IPS DF 4.7 (cell line): ENCODE measurements around the gene WDR45.

Experiments used
- DNase-seq: peaks from one replicate; pipeline ENCODE4 v3.0.0-alpha.2; 2013; ENCODE audit warnings: low spot score; ENCODE audit errors: extremely low read depth

The WDR45 gene

DNA sequence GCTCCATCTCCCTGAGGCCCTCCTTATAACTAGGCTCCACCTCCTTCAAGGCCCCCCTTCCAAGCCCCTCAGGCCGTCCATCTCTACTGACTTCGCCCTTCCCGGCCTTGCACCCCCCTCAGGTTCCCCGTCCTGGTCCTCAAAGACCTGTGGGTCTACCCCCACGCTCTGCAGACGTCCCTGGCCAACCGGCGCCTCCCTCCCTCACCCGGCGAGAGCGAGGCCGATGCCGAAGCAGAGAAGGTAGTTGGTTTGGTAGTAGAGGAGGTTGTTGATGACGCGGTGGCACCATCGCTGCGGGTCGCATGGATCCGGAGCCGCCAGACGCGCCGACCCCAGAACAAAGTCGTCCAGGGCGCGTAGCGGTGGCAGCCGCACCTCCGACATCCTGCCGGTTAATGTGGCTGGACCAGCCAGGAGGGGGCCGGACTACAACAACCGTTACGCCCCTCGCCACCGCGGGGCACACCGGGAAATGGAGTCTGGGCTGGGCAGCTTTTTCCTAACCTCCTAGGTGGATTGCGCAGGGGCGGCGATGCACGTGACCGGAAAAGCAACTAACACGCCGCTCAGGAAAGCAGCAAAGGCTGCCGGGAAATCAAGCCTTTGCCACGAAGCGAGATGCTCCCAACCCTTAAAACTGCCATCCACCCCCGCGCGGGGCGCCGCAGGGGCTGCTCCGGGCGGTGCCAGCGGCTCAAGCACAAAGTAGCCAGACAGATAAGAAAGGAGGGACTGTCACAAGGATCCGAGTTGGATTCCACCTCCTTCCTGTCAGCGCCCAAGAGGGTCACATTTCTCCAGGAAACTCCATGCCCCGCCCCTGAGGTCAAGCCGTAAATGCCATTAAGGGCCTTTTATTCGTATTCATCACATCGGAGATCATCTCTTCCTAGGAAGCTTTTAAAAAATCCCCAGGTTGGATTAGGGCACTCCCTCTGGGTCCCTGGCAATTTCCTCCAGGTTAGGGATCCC lies 5.8 kb downstream of the WDR45 start, which contains the start of gene PRAF2:
Gene PRAF2 (minus strand): TSS at position 402 of the 975 bp plus-strand sequence. CDS start 15 bp downstream, at position 387.
- DNase-seq, result peak; percentile 53

DNA sequence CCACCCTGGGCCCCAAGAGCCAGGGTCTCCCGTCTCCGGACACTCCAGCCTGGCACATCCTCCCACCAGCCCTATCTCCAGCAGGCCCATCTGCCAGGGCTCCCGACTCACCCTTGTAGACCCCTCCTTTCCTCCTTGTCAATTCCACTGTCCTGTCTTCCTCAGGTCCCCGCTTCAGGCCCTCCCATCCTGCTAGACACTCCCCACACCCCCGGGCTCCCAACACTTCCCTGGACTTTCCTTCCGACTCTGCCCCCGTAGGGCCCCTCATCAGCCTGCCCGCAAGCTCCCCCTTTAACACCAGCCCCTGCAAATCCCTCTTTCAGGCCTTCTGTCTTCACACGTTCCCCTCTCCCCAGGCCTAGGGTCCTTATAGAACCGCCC lies 7.0 kb downstream of the WDR45 start:
- no peak for DNase-seq

DNA sequence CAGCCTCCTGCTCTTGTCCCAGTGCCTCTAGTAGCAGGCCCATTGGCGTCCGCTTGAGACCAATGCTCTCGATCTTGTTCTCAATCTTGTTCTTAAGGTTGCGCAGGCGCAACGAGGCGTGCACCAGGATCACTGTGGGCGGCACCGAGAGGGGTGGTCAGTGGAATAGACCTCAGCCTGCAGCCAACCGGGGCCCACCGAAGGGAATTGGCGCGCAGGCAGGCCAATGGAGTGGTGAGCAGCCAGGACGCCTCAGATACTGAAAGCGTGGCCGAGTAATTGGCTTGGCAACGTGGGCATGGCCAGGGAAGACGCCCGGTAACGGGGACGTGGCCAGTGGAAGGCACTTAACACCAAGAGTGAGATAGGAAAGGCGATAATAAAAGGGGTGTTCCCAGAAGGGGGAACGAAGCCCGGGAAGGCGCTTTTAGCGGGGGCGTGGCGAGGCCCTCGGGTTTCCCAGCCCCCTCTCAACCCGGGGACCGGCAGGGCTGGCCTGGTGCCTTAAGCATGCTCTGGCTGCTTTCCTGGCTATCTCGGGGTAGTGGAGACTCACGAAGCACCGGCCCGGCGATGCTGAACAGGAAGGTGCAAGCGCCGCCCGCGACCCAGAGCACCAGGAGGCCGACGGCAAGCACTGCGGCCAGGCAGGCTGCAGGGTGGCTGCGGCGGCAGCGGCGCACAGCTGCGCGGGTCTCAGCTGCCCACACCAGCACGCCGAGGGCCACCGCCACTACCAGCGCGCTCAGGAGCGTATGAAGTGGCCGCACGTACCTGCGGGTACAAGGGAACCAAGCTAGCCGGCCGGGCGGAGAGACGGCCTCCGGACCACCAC lies 7.6 kb downstream of the WDR45 start:
- no peak for DNase-seq

DNA sequence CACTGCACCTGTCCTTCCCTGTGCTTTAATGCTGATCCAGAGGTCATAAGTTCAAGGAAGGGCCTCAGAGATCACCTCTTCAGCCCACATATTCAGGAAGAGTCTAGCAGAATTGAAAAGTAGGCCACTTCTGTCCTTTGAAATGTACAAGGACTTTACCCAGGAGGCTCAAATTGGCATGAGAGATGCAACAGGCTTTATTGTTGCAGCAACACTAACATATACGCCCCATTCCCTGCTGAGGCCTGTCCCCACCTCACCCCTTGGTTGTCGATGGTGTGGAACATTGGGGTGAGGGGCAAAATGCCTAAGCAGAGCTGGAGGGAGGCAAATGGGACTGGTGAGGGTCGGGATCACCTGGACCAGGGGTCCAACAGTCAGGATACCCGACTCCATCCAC lies 8.7 kb downstream of the WDR45 start:
- no peak for DNase-seq

DNA sequence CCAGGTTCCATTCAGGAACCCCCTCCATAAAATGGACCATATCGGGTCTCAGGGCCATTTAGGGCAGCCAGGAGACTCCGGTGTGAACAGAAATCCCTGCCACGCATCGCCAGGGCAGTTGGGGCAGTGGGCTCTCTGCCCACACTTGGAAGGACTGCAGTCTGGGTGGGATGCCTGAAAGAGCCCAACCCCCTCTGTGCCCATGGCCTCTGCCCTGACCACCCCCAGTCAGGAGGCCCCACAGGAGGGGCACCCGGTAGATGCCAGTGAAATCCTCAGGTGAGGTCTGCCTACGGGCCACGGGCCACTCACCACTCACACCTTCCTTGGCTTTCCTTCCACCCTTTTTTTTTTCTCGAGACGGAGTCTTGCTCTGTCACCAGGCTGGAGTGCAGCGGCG lies 10.6 kb downstream of the WDR45 start:
- no peak for DNase-seq

DNA sequence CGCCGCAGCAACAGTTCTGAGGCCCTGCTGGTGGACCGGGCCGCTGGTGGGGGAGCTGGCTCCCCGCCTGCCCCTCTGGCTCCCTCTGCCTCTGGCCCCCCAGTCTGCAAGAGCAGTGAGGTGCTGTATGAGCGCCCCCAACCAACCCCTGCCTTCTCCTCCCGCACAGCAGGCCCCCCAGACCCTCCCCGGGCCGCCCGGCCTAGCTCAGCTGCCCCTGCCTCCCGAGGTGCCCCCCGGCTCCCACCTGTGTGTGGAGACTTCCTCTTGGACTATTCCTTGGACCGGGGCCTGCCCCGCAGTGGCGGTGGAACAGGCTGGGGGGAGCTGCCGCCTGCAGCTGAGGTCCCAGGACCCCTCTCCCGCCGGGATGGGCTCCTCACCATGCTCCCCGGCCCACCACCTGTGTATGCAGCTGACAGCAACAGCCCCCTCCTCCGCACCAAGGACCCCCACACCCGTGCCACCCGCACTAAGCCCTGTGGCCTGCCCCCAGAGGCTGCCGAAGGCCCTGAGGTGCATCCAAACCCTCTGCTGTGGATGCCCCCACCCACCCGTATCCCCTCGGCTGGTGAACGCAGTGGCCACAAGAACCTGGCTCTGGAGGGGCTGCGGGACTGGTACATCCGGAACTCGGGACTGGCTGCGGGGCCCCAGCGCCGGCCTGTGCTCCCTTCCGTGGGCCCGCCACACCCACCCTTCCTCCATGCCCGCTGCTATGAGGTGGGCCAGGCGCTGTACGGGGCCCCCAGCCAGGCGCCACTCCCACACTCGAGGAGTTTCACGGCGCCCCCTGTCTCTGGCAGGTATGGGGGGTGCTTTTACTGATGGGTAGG lies 12.2 kb downstream of the WDR45 start:
- no peak for DNase-seq

DNA sequence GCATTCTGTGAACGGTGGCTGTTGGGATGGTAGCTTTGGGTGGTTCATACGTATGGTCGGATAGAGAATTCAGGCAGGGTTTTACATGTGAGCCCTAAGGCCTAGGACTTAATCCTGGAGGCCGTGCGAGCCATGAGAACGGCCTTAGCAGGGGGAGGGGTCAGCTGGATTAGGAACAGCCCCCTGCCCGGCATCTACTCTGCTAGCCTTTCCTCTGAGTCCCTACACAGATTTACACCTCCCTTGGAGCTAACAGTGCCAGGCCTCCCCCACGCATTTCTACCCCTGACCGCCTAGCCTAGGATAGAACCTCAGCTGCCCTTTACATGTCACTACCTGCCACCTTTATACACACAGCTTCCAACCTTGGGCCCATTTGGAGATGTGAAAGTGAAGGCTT lies 13.0 kb downstream of the WDR45 start:
- DNase-seq, result no peak

DNA sequence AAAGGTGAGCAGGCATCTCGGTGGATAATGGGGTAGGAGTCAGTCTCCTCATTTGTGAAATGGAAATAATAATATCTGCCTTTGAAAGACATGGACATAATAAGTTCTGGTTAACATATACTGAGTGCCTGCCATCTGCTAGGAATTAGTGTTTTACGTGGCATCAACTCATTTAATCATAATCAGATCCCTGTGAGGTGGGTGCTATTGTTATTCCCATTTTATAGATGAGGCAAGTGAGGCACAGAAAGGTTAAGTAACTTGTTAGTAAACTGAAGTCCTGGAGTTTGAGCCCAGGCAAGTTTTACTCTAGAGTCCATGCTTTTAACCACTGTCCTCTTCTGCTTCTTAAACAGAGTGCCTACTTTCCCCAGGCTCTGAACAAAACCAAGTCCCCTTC lies 13.4 kb downstream of the WDR45 start:
- DNase-seq, result no peak

DNA sequence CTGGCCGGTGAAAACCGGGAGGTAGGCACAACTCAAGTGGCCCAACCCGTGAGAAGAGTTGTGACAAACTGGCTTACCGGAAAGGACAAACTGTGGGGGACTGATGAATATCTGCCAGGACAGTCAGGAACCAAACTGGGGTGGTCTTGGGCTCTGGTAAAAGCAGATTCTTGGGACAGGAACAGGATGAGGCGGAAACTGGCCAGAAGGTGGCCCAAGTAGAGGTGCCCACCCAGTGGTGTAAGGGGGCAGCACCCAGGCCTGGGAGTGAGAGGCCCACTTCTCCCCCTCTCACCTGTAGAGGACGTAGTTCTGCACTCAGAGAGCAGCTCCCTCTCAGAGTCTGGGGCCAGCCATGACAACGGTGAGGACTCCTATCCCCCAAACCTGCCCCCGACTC lies 15.0 kb downstream of the WDR45 start:
- DNase-seq, result no peak

DNA sequence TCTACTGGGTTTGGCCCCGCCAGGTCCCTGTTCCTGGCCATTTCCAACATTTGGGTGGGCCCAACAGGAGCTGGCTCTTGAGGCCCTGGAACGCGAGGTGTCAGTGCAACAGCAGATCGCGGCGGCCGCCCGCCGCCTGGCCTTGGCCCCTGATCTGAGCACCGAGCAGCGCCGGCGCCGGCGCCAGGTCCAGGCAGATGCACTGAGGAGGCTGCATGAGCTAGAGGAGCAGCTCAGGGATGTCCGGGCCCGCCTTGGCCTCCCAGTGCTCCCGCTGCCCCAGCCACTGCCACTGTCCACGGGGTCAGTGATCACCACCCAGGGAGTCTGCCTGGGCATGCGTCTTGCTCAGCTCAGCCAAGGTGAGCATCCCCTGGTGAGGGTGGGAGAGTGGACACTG lies 15.4 kb downstream of the WDR45 start:
- no peak for DNase-seq

DNA sequence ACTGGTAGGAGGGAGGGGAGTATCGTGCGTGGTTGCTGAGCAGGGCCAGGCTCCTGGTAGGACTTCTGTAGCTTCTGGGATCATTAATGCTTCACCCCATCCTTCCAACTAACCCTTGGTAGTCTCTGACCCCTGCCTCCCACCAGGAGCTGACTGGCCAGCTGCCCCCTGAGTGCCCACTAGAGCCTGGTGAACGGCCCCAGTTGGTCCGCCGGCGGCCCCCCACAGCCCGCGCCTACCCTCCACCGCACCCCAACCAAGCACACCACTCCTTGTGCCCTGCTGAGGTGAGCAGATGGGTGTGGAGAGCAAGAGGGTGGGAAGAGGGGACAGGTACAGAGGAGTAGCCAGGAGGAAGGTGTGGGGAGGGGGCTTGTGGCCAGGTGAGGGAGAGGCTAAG lies 16.0 kb downstream of the WDR45 start:
- no peak for DNase-seq

DNA sequence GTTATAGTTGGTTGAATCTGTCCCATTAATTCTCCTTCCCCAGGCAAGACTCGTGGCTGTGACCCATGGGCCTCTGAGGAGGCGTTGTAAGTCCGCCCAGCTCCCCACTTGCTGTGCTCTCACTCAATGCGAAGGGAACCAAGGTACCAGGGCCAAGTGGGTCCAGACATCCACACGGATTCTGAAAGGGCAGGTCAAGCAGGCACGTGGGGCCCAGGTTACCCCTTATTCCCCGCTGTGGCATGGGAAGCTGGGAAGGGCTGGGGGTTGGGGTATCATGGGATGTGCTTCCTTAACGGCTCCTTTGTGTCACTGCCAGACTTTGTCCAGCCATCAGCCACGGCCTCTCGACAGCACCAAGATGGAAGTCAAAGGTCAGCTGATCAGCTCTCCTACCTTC lies 17.8 kb downstream of the WDR45 start:
- DNase-seq, result no peak

DNA sequence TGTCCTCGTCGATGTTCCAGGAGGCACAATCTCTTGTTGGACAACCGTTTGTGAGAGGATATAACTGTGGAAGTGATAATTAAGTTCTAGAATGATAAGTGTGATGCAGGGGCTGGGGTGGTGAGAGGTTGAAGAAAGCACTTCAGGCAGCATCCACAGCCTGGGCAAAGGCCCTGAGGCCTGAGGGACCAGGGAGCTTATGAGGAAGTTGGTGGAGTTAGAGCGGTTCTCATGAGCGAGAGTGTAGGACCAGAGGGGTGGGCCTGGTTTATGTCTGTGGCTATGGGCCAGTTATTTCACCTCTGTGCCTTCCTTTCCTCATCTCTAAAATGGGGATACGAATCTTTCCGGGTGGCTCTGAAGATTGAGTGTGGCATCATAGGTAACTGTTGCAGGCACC lies 18.2 kb downstream of the WDR45 start:
- DNase-seq, result no peak

DNA sequence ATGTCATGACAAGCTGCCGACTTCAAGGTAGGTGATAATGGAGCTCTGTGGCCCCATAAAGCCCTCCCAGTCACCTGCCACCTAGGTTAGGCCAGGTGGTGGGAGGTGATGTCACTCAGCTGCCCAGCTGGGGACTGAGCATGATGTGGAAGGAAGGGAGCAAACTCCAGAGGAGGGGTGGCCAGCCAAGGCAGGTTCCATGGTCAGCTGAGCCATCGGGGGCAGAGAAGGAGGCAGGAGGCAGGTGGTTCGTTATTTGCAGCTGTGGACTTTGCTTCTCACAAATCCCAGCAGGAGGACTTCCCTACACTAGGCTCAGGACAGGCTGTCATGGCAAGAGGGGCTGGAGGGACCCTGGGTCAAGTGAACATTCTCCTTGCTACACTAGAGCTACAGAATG lies 18.8 kb downstream of the WDR45 start:
- DNase-seq, result no peak

DNA sequence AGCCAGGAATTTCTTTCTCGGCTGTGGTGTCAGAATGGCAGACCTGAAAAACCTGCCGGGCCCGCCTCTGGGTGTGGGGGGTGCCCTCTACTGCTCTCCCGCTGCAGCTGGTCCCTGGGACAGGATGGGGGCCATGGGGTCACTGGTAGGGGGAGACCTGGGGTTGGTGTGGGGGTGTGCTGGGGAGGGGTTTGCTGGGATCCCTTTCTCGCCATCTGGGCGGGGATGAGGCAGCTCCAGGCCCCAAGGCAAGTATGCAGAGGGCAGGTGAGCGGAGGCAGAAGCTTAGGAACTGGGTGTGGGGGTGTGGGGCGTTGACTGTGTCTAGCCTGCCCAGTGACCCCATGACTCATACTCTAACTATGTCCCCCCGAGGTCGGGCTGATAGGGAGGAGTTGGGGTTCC lies 20.0 kb downstream of the WDR45 start:
- no peak for DNase-seq

DNA sequence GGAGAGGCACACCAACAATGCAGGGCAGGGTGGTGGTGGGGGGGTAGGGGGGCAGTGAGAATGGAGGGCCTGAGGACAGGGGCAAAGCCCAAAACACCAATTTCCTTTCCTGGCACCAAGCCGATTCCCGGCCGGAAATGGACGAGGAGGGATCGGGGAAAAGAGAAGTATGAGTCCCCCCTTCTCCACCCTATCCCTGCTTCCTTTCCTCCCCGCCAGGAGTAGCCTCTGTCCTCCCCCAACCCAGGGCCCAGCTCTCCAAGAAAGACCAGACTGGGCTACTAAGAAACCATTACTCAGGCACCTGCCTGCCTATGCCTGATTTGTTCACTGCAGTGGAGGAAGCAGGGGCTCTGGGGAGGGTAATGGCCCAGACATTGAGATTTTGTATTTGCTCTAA lies 20.5 kb downstream of the WDR45 start:
- no peak for DNase-seq

DNA sequence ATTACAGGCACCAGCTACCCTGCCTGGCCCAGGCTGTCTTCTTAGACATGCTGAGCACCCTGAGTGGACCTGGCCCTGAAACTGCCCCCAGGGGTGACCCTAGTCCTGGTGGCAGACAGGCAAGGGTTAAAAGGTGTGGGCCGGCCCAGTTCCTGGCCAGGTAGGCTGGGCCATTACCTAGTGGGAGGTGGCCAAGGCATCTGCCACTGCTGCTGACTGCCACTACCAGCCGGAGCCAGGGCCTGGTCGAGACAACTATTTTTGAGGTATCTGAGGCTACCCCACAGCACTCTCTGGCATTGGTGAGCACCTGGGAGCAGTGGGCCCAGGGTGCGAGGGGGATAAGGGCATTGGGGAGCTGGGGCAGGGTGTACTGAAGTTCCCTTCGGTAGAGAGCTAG lies 20.9 kb downstream of the WDR45 start, which contains the start of gene CCDC120:
Gene CCDC120 (plus strand): TSS at position 206 of the 400 bp plus-strand sequence. CDS start 3,043 bp downstream, outside the sequence.
- DNase-seq, result no peak

DNA sequence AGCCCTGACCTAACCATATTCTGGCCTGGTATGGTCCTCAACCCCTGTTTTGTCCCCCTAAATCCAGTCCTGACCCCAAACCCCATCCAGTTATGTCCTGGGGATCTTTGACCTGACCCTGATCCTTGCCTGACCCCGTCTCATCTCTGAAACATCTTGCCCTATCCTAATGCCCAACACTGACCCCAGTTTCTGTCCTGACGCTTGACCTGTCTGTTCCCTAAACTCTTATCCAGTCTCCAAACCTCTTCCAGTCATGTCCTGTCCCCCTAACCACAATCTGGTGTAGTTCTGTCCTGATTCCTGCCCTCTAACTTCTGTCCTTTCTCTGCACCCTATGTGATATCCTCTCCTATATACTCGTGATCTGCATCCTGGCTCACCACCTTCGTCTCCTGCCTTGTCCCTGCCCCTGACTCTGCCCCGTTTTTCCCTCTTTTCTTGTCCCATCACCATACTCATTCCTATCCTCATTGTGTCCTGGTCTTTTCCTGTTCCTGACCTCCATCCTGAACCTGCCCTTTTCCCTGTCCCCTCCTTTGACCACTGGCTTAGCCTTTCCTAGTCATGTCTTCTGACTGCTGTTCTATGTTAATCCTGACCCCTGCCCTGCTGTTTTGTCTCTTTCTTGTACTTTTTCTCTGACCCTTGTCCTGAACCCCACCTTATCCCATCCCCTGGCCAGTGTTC lies 25.5 kb downstream of the WDR45 start:
- DNase-seq, result no peak

DNA sequence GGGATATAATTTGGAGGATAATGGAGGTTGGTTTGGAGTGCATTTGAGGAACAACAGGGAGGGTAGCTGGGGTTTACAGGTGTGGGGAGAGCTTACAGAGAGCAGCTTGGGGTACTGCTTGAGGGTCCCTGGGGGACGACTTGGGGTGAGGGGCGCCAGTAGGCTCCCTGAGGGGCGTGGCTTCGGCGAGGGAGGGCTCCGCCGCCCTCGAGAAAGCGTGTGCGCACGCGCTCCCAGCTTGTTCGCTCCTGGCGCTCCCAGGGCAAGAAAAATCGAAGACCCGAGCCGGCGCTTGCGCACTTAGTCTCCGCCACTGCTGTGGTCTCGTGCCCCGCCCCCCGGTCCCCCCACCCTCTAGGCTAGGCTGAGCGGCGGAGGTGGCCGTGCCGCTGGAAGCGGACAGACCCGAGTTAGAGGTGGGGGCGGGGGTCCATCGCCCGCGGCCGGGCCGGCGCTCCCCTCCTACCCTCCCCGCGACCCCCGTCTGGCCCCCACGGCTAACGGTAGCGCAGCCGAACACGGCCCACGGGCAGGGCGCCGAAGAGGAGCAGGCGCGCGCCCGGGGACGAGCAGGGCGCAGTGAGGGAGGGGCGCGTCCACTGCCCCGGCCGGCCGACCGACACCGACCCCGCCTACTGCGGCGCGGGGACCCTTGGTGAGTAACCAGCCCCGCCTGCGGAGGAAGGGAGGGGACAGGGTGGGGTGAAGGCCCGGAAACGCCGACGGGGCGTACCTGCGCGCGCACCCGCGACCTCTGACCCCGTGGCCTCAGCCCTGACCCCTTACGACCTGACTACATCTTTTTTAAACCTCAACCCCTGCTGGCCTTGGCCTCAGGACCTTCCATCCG lies 26.2 kb downstream of the WDR45 start:
- DNase-seq, result no peak

DNA sequence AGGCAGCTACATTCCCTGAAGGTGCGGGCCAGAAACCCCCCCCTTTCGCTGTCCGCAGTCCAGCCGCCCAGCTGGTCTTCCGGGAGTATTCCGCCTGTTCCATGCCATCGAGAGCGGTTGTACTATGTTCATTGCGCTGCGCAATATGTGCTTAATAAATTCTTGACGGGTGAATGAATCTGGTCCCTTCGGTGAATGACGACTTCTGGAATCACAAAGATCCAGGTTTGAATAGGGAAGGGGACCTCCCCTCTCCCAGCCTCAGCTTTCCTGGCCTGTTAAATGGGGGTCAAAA lies 35.8 kb downstream of the WDR45 start:
- DNase-seq, result no peak
